Esophagus squamous epithelium (tissue), 4 donors: ENCODE measurements around the gene ZFYVE26.

ENCODE experiments used
- CTCF ChIP-seq, 6 experiments: fragments of 450-650 bp in 4 of 6; fragments of 200-600 bp in 2 of 6; sonication (generic) in 2 of 6; IDR thresholded peaks; one replicate each; pipeline ENCODE4 v1.5.1; 2016 to 2019; ENCODE audit warnings: antibody characterized with exemption in 6 of 6, mild to moderate bottlenecking in 4 of 6, moderate library complexity in 4 of 6
- POLR2A ChIP-seq, 4 donors: fragments of 450-650 bp; IDR thresholded peaks; one replicate each; pipeline ENCODE4 v1.6.1; 2017; ENCODE audit warnings: antibody characterized with exemption in 4 of 4, mild to moderate bottlenecking in 4 of 4, moderate library complexity in 3 of 4

GRCh38 chr14:67763158-67763822 lies 53.1 kb downstream of the ZFYVE26 start:
- TF ChIP-seq POLR2A (IDR thresholded peaks at IDR 0.05), result no peak
- TF ChIP-seq CTCF (IDR thresholded peaks at IDR 0.05), result no peak
